ENCODE results near the gene ACTMAP. TPM values are rescaled to one million over a fixed set of nuclear protein-coding genes. Genes with fewer than 3 reads are reported as not detected.

The ACTMAP gene
- total and polyA plus RNA-seq, 9 of the 15 experiments (the other 6 are each of a cell fraction or from before 2014, with no cell fraction given): 1.7 to 16.6 (median 4.9) TPM

GRCh38 chr19:40750874-40751537 lies 729 bp upstream of the ACTMAP start, which contains the start of gene SNRPA (continued):
- TF ChIP-seq IFI16 (CRISPR knock-in tag; IDR thresholded peaks at IDR 0.05): no peak
- TF ChIP-seq HMG20B (CRISPR knock-in tag; IDR thresholded peaks at IDR 0.05): no peak
- TF ChIP-seq YY1 (IDR thresholded peaks at IDR 0.05; ENCODE audit: borderline replicate concordance in 1 of 3, control insufficient read depth in 1 of 3, extremely low read depth in 1 of 3, insufficient read depth in 3 of 3, insufficient read length in 1 of 3, insufficient replicate concordance in 2 of 3, low read depth in 1 of 3, low read length in 2 of 3): peak in 2 of 3 experiments; percentile 25
- TF ChIP-seq TSHZ1 (CRISPR knock-in tag; IDR thresholded peaks at IDR 0.05): no peak
- TF ChIP-seq PHB (CRISPR knock-in tag; IDR thresholded peaks at IDR 0.05): no peak
- no peak for TF ChIP-seq ZNF354B (CRISPR knock-in tag; IDR thresholded peaks at IDR 0.05)
- no peak for TF ChIP-seq NCOA4 (IDR thresholded peaks at IDR 0.05; ENCODE audit: partially characterized antibody)
- TF ChIP-seq COPS2 (conservative IDR thresholded peaks at IDR 0.05): no peak
- TF ChIP-seq PHTF2 (CRISPR knock-in tag; IDR thresholded peaks at IDR 0.05): no peak
- no peak for TF ChIP-seq SREBF1 (IDR thresholded peaks at IDR 0.05; ENCODE audit: borderline replicate concordance, low read depth, low read length)
- no peak for TF ChIP-seq ZNF512 (tag; IDR thresholded peaks at IDR 0.05)
- peak; percentile 46; the same call in 1 of the 2 replicates for TF ChIP-seq E2F1 (CRISPR knock-in tag; IDR thresholded peaks at IDR 0.05)
- TF ChIP-seq EGR1 (conservative IDR thresholded peaks at IDR 0.05): peak; percentile 32; the same call in 1 of the 2 replicates
- TF ChIP-seq SRSF7 (optimal IDR thresholded peaks at IDR 0.05; ENCODE audit: low read depth, low read length): no peak
- TF ChIP-seq MEF2A (IDR thresholded peaks at IDR 0.05; ENCODE audit: control insufficient read depth, low read depth, low read length): no peak
- peak; percentile 28; the same call in 1 of the 2 replicates for TF ChIP-seq PML (IDR thresholded peaks at IDR 0.05; ENCODE audit: low read length)
- TF ChIP-seq DEAF1 (CRISPR knock-in tag; IDR thresholded peaks at IDR 0.05): no peak
- TF ChIP-seq DNMT1 (IDR thresholded peaks at IDR 0.05): no peak
- TF ChIP-seq ZBTB9 (CRISPR knock-in tag; IDR thresholded peaks at IDR 0.05): no peak

All from K562 (cell line).